ENCODE data around the gene WT1. TPM values are rescaled to one million over a fixed set of nuclear protein-coding genes. Genes with fewer than 3 reads are reported as not detected.

Gene WT1
- total and polyA plus RNA-seq, 2 donors (not counting 3 experiments of a cell fraction or from before 2014, with no cell fraction given): not detected

GRCh38 chr11:32437495-32438345, 2.4 kb upstream of the WT1 start:
- Histone ChIP-seq H3K9me3 (replicated peaks; ENCODE audit: control insufficient read depth, insufficient read depth, low read length) (no peaks in the 10 kb centered on the region), H3K79me2 (ENCODE audit: control insufficient read depth, insufficient read depth, low read length) (no peaks in the 10 kb centered on the region), H3K36me3 (ENCODE audit: control insufficient read depth in 2 of 2, extremely low read depth in 1 of 2, insufficient read depth in 2 of 2, low read length in 2 of 2) (no peaks in the 10 kb centered on the region), H3K4me1 (ENCODE audit: control insufficient read depth, extremely low read depth, insufficient read depth, low read length) (no peaks in the 10 kb centered on the region), H3K4me2 (ENCODE audit: insufficient read depth, low read length) (no peak overlapping the region), H3K27me3 (ENCODE audit: control insufficient read depth in 2 of 2, insufficient read depth in 2 of 2, low read length in 2 of 2) (peaks cover 82 to 93% of the 10 kb centered on the region in 2 experiments), H2AFZ (ENCODE audit: low read depth, low read length) (no peak overlapping the region), H3K9me1 (replicated peaks; ENCODE audit: control insufficient read depth, extremely low read depth, insufficient read depth, low read length) (no peaks in the 10 kb centered on the region), H3K4me3 (replicated peaks in 1 of 3; ENCODE audit: insufficient read depth in 1 of 3, low read depth in 1 of 3, low read length in 3 of 3) (no peak overlapping the region), H4K20me1 (replicated peaks; ENCODE audit: control insufficient read depth, extremely low read depth, insufficient read depth, low read length) (no peaks in the 10 kb centered on the region), H3K27ac (ENCODE audit: insufficient read depth, low read depth, low read length) (no peak overlapping the region), H3K9ac (replicated peaks; ENCODE audit: extremely low read depth, insufficient read depth, low read length) (no peak overlapping the region)
- DNase-seq (ENCODE audit: low read depth, low spot score) (no peak), FAIRE-seq (no peak)
- CTCF ChIA-PET: no interaction called here
- POLR2A ChIA-PET: no interaction called here
- intact Hi-C loops (cut with micrococcal nuclease): no loop called here
- TF ChIP-seq MAX (IDR thresholded peaks at IDR 0.05; ENCODE audit: insufficient read depth, insufficient read length) (no peak), GATA2 (IDR thresholded peaks at IDR 0.05; ENCODE audit: insufficient read depth, insufficient read length, low read depth, low read length) (no peak), EZH2 (IDR thresholded peaks at IDR 0.05; ENCODE audit: borderline replicate concordance, low read depth, low read length, severe bottlenecking) (peak; percentile 57)
- TF ChIP-seq, protein P1, sequence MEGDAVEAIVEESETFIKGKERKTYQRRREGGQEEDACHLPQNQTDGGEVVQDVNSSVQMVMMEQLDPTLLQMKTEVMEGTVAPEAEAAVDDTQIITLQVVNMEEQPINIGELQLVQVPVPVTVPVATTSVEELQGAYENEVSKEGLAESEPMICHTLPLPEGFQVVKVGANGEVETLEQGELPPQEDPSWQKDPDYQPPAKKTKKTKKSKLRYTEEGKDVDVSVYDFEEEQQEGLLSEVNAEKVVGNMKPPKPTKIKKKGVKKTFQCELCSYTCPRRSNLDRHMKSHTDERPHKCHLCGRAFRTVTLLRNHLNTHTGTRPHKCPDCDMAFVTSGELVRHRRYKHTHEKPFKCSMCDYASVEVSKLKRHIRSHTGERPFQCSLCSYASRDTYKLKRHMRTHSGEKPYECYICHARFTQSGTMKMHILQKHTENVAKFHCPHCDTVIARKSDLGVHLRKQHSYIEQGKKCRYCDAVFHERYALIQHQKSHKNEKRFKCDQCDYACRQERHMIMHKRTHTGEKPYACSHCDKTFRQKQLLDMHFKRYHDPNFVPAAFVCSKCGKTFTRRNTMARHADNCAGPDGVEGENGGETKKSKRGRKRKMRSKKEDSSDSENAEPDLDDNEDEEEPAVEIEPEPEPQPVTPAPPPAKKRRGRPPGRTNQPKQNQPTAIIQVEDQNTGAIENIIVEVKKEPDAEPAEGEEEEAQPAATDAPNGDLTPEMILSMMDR (IDR thresholded peaks at IDR 0.05; ENCODE audit: extremely low read depth in 1 of 2, insufficient read depth in 1 of 2, low read depth in 1 of 2, low read length in 2 of 2): no peak
- dilution Hi-C loops (cut with MboI; ENCODE audit: extremely low pct_ligation_motif_present, low sequenced_read_pairs): no loop called here
- BruUV-seq (replicated peaks): no TSS peak

Data from endothelial cell of umbilical vein (primary cell).